Progenitor cell of endocrine pancreas (in vitro differentiated cells): ENCODE results near the gene INSIG1. TPM values are rescaled to one million over a fixed set of nuclear protein-coding genes. Genes with fewer than 3 reads are reported as not detected.

Source experiments
- DNase-seq: peaks from one replicate; pipeline ENCODE4 v3.0.0; 2021; ENCODE audit warnings: low spot score; ENCODE audit not compliant: unreplicated experiment
- H3K27ac Mint-ChIP-seq: 2 replicates; pipeline ENCODE4 v1.8.0; 2021; ENCODE audit warnings: mild to moderate bottlenecking, moderate library complexity, mixed read lengths
- H3K27me3 Mint-ChIP-seq: 2 replicates; pipeline ENCODE4 v1.8.0; 2021; ENCODE audit warnings: mixed read lengths
- H3K36me3 Mint-ChIP-seq: 2 replicates; pipeline ENCODE4 v1.8.0; 2022; ENCODE audit warnings: mixed read lengths; ENCODE audit not compliant: insufficient read depth
- H3K4me1 Mint-ChIP-seq: 2 replicates; pipeline ENCODE4 v1.8.0; 2021; ENCODE audit warnings: low read depth, mixed read lengths
- H3K4me3 Mint-ChIP-seq: 2 replicates; pipeline ENCODE4 v1.8.0; 2021; ENCODE audit warnings: low read depth, mild to moderate bottlenecking, moderate library complexity, mixed read lengths
- H3K9me3 Mint-ChIP-seq: 2 replicates; pipeline ENCODE4 v1.8.0; 2021; ENCODE audit warnings: low read depth, mixed read lengths
- total RNA-seq: library from RNA; stranded (reverse); gene quantifications from 2 replicates; pipeline ENCODE4 v1.2.1, GENCODE V29; 2021
- TF ChIP-seq, protein P1 (sequence below): fragments of 200-600 bp; sonication (generic); IDR thresholded peaks from one replicate; pipeline ENCODE4 v1.5.0; 2021; ENCODE audit warnings: antibody characterized with exemption, mild to moderate bottlenecking; ENCODE audit not compliant: unreplicated experiment

Gene INSIG1
- total RNA-seq, 1 donor from 2014 or later, result 31.8 TPM

DNA sequence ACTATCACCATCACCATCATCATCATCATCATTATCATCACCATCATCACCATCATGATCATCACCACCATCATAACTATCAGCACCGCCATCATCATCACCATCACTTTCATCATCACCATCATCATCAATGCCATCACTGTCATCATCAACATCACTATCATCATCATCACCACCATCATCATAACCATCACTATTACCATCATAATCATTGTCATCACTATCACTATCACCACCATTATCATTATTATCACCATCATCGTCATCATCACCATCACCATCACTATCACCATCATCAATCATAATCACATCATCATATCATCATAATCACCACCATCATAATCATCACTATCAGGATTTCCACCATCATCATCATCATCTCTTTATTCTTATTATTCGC, 20.6 kb downstream of the INSIG1 start:
- Mint-ChIP-seq H3K27ac (no peak overlapping the region), H3K27me3 (peaks cover 19% of the 10 kb centered on the region)

GRCh38 chr7:155322530-155322929, 24.9 kb downstream of the INSIG1 start:
- H3K4me3 Mint-ChIP-seq, result no peak overlapping the region
- no peaks in the 10 kb centered on the region for H3K36me3 Mint-ChIP-seq
- DNase-seq, result no peak
- TF ChIP-seq, protein P1, sequence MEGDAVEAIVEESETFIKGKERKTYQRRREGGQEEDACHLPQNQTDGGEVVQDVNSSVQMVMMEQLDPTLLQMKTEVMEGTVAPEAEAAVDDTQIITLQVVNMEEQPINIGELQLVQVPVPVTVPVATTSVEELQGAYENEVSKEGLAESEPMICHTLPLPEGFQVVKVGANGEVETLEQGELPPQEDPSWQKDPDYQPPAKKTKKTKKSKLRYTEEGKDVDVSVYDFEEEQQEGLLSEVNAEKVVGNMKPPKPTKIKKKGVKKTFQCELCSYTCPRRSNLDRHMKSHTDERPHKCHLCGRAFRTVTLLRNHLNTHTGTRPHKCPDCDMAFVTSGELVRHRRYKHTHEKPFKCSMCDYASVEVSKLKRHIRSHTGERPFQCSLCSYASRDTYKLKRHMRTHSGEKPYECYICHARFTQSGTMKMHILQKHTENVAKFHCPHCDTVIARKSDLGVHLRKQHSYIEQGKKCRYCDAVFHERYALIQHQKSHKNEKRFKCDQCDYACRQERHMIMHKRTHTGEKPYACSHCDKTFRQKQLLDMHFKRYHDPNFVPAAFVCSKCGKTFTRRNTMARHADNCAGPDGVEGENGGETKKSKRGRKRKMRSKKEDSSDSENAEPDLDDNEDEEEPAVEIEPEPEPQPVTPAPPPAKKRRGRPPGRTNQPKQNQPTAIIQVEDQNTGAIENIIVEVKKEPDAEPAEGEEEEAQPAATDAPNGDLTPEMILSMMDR, result no peak
- H3K27ac Mint-ChIP-seq, result no peak overlapping the region
- H3K9me3 Mint-ChIP-seq, result peaks cover 4% of the 10 kb centered on the region
- peaks cover 8% of the 10 kb centered on the region for H3K4me1 Mint-ChIP-seq
- H3K27me3 Mint-ChIP-seq, result peaks cover 40% of the 10 kb centered on the region

More for the DNA sequence above, 20.6 kb downstream of the INSIG1 start:
- H3K9me3 Mint-ChIP-seq, result peaks cover 2% of the 10 kb centered on the region
- H3K36me3 Mint-ChIP-seq, result no peaks in the 10 kb centered on the region
- H3K4me1 Mint-ChIP-seq, result peaks cover 5% of the 10 kb centered on the region
- H3K4me3 Mint-ChIP-seq, result no peak overlapping the region
- DNase-seq, result no peak
- TF ChIP-seq, protein P1, result no peak

- Mint-ChIP-seq H3K9me3 (peaks cover 4% of the 10 kb centered on the region), H3K27ac (no peak overlapping the region), H3K4me3 (no peak overlapping the region), H3K4me1 (peaks cover 8% of the 10 kb centered on the region), H3K27me3 (peaks cover 40% of the 10 kb centered on the region), H3K36me3 (no peaks in the 10 kb centered on the region)
- DNase-seq, result no peak
- TF ChIP-seq, protein P1, result no peak
These were observed 25.4 kb downstream of the INSIG1 start for GRCh38 chr7:155323001-155323638.

GRCh38 chr7:155324012-155324917, 26.6 kb downstream of the INSIG1 start:
- no peak for DNase-seq
- H3K4me3 Mint-ChIP-seq, result no peak overlapping the region
- H3K36me3 Mint-ChIP-seq, result no peaks in the 10 kb centered on the region
- no peak overlapping the region for H3K27ac Mint-ChIP-seq
- peaks cover 40% of the 10 kb centered on the region for H3K27me3 Mint-ChIP-seq
- H3K4me1 Mint-ChIP-seq, result peaks cover 8% of the 10 kb centered on the region
- peaks cover 4% of the 10 kb centered on the region for H3K9me3 Mint-ChIP-seq
- TF ChIP-seq, protein P1, result no peak

- no peak for DNase-seq
- H3K4me1 Mint-ChIP-seq, result peaks cover 8% of the 10 kb centered on the region
- H3K9me3 Mint-ChIP-seq, result peaks cover 4% of the 10 kb centered on the region
- no peak overlapping the region for H3K27ac Mint-ChIP-seq
- H3K36me3 Mint-ChIP-seq, result no peaks in the 10 kb centered on the region
- H3K4me3 Mint-ChIP-seq, result no peak overlapping the region
- peaks cover 36% of the 10 kb centered on the region for H3K27me3 Mint-ChIP-seq
- TF ChIP-seq, protein P1, result no peak
These were observed 27.2 kb downstream of the INSIG1 start for GRCh38 chr7:155324918-155325235.
